Measurements from ENCODE around the gene LPP. TPM values are rescaled to one million over a fixed set of nuclear protein-coding genes. Genes with fewer than 3 reads are reported as not detected.

Gene LPP
- total and polyA plus RNA-seq, 2 of the 13 experiments (the other 11 are each of a cell fraction or from before 2014, with no cell fraction given) = 19.2 to 29.9 TPM

DNA sequence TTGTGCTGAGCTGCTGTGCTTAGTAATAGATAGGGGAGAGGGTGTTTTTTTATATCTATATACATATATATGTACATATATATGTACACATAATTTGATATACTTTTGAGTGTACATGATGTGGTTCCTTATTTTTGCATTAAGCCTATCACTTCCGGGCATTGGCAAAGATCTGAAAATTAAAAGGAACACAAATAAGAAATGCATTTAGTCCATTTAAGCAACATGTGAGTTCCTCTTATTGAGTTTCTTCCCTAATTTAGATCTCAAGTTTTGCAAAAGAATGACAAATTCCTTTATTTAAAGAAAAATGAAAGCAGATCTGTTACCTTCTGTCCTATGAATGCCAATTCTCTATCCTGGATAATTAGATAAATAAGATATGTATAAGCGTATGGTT, 435.1 kb downstream of the LPP start (continued):
- TF ChIP-seq, protein P1, sequence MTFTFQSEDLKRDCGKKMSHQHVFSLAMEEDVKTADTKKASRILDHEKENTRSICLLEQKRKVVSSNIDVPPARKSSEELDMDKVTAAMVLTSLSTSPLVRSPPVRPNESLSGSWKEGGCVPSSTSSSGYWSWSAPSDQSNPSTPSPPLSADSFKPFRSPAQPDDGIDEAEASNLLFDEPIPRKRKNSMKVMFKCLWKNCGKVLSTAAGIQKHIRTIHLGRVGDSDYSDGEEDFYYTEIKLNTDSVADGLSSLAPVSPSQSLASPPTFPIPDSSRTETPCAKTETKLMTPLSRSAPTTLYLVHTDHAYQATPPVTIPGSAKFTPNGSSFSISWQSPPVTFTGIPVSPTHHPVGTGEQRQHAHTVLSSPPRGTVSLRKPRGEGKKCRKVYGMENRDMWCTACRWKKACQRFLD (CRISPR knock-in tag; IDR thresholded peaks at IDR 0.05; ENCODE audit: borderline replicate concordance) = no peak
- TF ChIP-seq, protein P2, sequence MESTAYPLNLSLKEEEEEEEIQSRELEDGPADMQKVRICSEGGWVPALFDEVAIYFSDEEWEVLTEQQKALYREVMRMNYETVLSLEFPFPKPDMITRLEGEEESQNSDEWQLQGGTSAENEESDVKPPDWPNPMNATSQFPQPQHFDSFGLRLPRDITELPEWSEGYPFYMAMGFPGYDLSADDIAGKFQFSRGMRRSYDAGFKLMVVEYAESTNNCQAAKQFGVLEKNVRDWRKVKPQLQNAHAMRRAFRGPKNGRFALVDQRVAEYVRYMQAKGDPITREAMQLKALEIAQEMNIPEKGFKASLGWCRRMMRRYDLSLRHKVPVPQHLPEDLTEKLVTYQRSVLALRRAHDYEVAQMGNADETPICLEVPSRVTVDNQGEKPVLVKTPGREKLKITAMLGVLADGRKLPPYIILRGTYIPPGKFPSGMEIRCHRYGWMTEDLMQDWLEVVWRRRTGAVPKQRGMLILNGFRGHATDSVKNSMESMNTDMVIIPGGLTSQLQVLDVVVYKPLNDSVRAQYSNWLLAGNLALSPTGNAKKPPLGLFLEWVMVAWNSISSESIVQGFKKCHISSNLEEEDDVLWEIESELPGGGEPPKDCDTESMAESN (CRISPR knock-in tag; conservative IDR thresholded peaks at IDR 0.05) = no peak
- TF ChIP-seq ZSCAN29 (CRISPR knock-in tag; conservative IDR thresholded peaks at IDR 0.05) (no peak), ZSCAN22 (CRISPR knock-in tag; IDR thresholded peaks at IDR 0.05) (no peak), ZNF24 (IDR thresholded peaks at IDR 0.05) (no peak), POLR2A (IDR thresholded peaks at IDR 0.05; ENCODE audit: insufficient read depth in 1 of 2, low read depth in 2 of 2, low read length in 2 of 2) (no peak), SOX6 (IDR thresholded peaks at IDR 0.05) (no peak), SOX6 (CRISPR knock-in tag; IDR thresholded peaks at IDR 0.05) (no peak), JARID2 (CRISPR knock-in tag; IDR thresholded peaks at IDR 0.05; ENCODE audit: insufficient replicate concordance) (no peak), MIER3 (CRISPR knock-in tag; IDR thresholded peaks at IDR 0.05; ENCODE audit: borderline replicate concordance) (no peak), HNF4G (IDR thresholded peaks at IDR 0.05; ENCODE audit: borderline replicate concordance, low read depth, low read length) (no peak), HNF4G (CRISPR knock-in tag; IDR thresholded peaks at IDR 0.05; ENCODE audit: borderline replicate concordance, low read depth) (no peak)
- TF ChIP-seq, protein P3, sequence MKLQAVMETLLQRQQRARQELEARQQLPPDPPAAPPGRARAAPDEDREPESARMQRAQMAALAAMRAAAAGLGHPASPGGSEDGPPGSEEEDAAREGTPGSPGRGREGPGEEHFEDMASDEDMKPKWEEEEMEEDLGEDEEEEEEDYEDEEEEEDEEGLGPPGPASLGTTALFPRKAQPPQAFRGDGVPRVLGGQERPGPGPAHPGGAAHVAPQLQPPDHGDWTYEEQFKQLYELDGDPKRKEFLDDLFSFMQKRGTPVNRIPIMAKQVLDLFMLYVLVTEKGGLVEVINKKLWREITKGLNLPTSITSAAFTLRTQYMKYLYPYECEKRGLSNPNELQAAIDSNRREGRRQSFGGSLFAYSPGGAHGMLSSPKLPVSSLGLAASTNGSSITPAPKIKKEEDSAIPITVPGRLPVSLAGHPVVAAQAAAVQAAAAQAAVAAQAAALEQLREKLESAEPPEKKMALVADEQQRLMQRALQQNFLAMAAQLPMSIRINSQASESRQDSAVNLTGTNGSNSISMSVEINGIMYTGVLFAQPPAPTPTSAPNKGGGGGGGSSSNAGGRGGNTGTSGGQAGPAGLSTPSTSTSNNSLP (IDR thresholded peaks at IDR 0.05; ENCODE audit: low read depth, low read length) = no peak
- TF ChIP-seq, protein P4, sequence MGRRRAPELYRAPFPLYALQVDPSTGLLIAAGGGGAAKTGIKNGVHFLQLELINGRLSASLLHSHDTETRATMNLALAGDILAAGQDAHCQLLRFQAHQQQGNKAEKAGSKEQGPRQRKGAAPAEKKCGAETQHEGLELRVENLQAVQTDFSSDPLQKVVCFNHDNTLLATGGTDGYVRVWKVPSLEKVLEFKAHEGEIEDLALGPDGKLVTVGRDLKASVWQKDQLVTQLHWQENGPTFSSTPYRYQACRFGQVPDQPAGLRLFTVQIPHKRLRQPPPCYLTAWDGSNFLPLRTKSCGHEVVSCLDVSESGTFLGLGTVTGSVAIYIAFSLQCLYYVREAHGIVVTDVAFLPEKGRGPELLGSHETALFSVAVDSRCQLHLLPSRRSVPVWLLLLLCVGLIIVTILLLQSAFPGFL (CRISPR knock-in tag; IDR thresholded peaks at IDR 0.05) = no peak
